Measurements from ENCODE around the gene ARL17B. TPM values are rescaled to one million over a fixed set of nuclear protein-coding genes. Genes with fewer than 3 reads are reported as not detected.
A peak's percentile ranks its signal among the peaks of the same experiment; 100 is the strongest.
"Not testable (repeated sequence)": the region's sequence is repeated elsewhere in the genome, so short reads cannot be mapped to it uniquely, and the experiment has no call there.

The ARL17B gene
- total and polyA plus RNA-seq, 2 of the 4 experiments (the other 2 are of a cell fraction): 4.8 to 6.5 TPM

- POLR2A ChIA-PET (ENCODE audit: unreplicated experiment); dilution Hi-C loops (cut with HindIII; ENCODE audit: low sequenced_read_pairs, unreplicated experiment); H2AK5ac ChIP-seq (ENCODE audit: low read depth, low read length); H3K14ac ChIP-seq (replicated peaks; ENCODE audit: low read depth, low read length); H3K27me3 ChIP-seq (ENCODE audit: control insufficient read depth, insufficient read depth, low read length); H2BK20ac ChIP-seq (ENCODE audit: low read depth, low read length); H2BK120ac ChIP-seq (ENCODE audit: low read depth, low read length); H3K79me1 ChIP-seq (ENCODE audit: low read depth in 1 of 2, low read length in 2 of 2); H2BK15ac ChIP-seq (ENCODE audit: low read depth, low read length); H2AK9ac ChIP-seq (replicated peaks; ENCODE audit: low read depth, low read length, poor library complexity); H3K18ac ChIP-seq (ENCODE audit: low read depth, low read length); H3K4ac ChIP-seq (ENCODE audit: low read depth, low read length); H2AFZ ChIP-seq (replicated peaks; ENCODE audit: low read length, poor library complexity); H4K8ac ChIP-seq (ENCODE audit: low read depth in 2 of 2, low read length in 2 of 2); H3K9me3 ChIP-seq (ENCODE audit: control insufficient read depth, insufficient read depth, low read length); BruUV-seq (replicated peaks); H3K36me3 ChIP-seq (ENCODE audit: control insufficient read depth, insufficient read depth, low read length); H3K9ac ChIP-seq (ENCODE audit: low read depth, low read length); H3K56ac ChIP-seq (ENCODE audit: extremely low read depth, insufficient read depth, low read length); H3K4me3 ChIP-seq (ENCODE audit: insufficient read depth, low read depth, low read length); H4K20me1 ChIP-seq (ENCODE audit: insufficient read depth, low read length); in situ Hi-C loops (cut with MboI; ENCODE audit: low sequenced_read_pairs); H4K5ac ChIP-seq (ENCODE audit: low read depth, low read length); H3K23ac ChIP-seq (ENCODE audit: low read depth, low read length); H4K91ac ChIP-seq (ENCODE audit: insufficient read depth, low read depth, low read length); H3K27ac ChIP-seq (ENCODE audit: insufficient read depth, low read length); H3K9me1 ChIP-seq (ENCODE audit: insufficient read depth, low read length); H3K4me1 ChIP-seq (ENCODE audit: control insufficient read depth, insufficient read depth, low read length): not testable (repeated sequence)
- Histone ChIP-seq H3K4me2 (ENCODE audit: low read depth, low read length) (peak overlapping the region; percentile 89; the same call in 1 of the 2 replicates), H2BK5ac (ENCODE audit: low read depth, low read length, poor library complexity, severe bottlenecking) (peak overlapping the region; percentile 59)
- WGBS, 2 experiments (ENCODE audit: extremely low coverage in 2 of 2, insufficient read length in 1 of 2): 0% methylated on average over 2 of the region's 3 CpGs; no CpG with 5 or more reads in 1 of the 2 experiments
- intact Hi-C loops (cut with micrococcal nuclease): loop anchor here (10.0 kb wide), 1 partner anchor 282 kb away; no protein-coding TSS in a partner anchor
- DNase-seq (peak; percentile 71), ATAC-seq (ENCODE audit: low read depth) (peak; percentile 96)
- TF ChIP-seq CTCF (conservative IDR thresholded peaks at IDR 0.05; ENCODE audit: low read depth, low read length): peak; percentile 55
- TF ChIP-seq RAD21 (IDR thresholded peaks at IDR 0.05; ENCODE audit: low read length): peak; percentile 65
- TF ChIP-seq SMC3 (IDR thresholded peaks at IDR 0.05; ENCODE audit: low read depth, low read length): peak; percentile 60
- peak; percentile 37 for TF ChIP-seq FOS (IDR thresholded peaks at IDR 0.05; ENCODE audit: low read depth, low read length)
- peak; percentile 47; the same call in 1 of the 2 replicates for TF ChIP-seq USF2 (IDR thresholded peaks at IDR 0.05; ENCODE audit: low read depth, low read length)
- CTCF ChIA-PET: interaction anchor here (0.6 to 0.9 kb wide), 8 partner anchors 15 to 285 kb away, joined by 3 to 7 read pairs (median 4); partner anchors contain the start of gene KANSL1
Observed at GRCh38 chr17:46286764-46287221, 74.8 kb downstream of the ARL17B start.

- H3K36me3 ChIP-seq (ENCODE audit: control insufficient read depth, insufficient read depth, low read length); H3K27ac ChIP-seq (ENCODE audit: insufficient read depth, low read length); H3K27me3 ChIP-seq (ENCODE audit: control insufficient read depth, insufficient read depth, low read length); H3K4ac ChIP-seq (ENCODE audit: low read depth, low read length); H3K9me3 ChIP-seq (ENCODE audit: control insufficient read depth, insufficient read depth, low read length); H2AFZ ChIP-seq (replicated peaks; ENCODE audit: low read length, poor library complexity); POLR2A ChIA-PET (ENCODE audit: unreplicated experiment); H4K8ac ChIP-seq (ENCODE audit: low read depth in 2 of 2, low read length in 2 of 2); in situ Hi-C loops (cut with MboI; ENCODE audit: low sequenced_read_pairs); H3K4me1 ChIP-seq (ENCODE audit: control insufficient read depth, insufficient read depth, low read length); H3K14ac ChIP-seq (replicated peaks; ENCODE audit: low read depth, low read length); dilution Hi-C loops (cut with HindIII; ENCODE audit: low sequenced_read_pairs, unreplicated experiment); H4K91ac ChIP-seq (ENCODE audit: insufficient read depth, low read depth, low read length); H3K9me1 ChIP-seq (ENCODE audit: insufficient read depth, low read length); CTCF ChIA-PET; H3K56ac ChIP-seq (ENCODE audit: extremely low read depth, insufficient read depth, low read length); H2BK15ac ChIP-seq (ENCODE audit: low read depth, low read length); H3K18ac ChIP-seq (ENCODE audit: low read depth, low read length); H3K4me2 ChIP-seq (ENCODE audit: low read depth, low read length); BruUV-seq (replicated peaks); H2BK20ac ChIP-seq (ENCODE audit: low read depth, low read length); H2BK120ac ChIP-seq (ENCODE audit: low read depth, low read length); H4K20me1 ChIP-seq (ENCODE audit: insufficient read depth, low read length); H4K5ac ChIP-seq (ENCODE audit: low read depth, low read length); H3K23ac ChIP-seq (ENCODE audit: low read depth, low read length); H2AK9ac ChIP-seq (replicated peaks; ENCODE audit: low read depth, low read length, poor library complexity); H3K79me1 ChIP-seq (ENCODE audit: low read depth in 1 of 2, low read length in 2 of 2); H3K9ac ChIP-seq (ENCODE audit: low read depth, low read length); H3K4me3 ChIP-seq (ENCODE audit: insufficient read depth, low read depth, low read length): not testable (repeated sequence)
- WGBS, 2 experiments (ENCODE audit: extremely low coverage in 2 of 2, insufficient read length in 1 of 2): no CpG with 5 or more reads among the region's 2 CpGs
- intact Hi-C loops (cut with micrococcal nuclease): loop anchor here (10.0 kb wide), 1 partner anchor 281 kb away; no protein-coding TSS in a partner anchor
- H2AK5ac ChIP-seq (ENCODE audit: low read depth, low read length): 0 out of 2 replicates have a peak overlapping the region, but pooled peaks have one; percentile 39
- ATAC-seq (ENCODE audit: low read depth): peak; percentile 63
- peak overlapping the region; percentile 5 for H2BK5ac ChIP-seq (ENCODE audit: low read depth, low read length, poor library complexity, severe bottlenecking)
- peak; percentile 50 for DNase-seq
Observed at GRCh38 chr17:46285500-46285899, 76.1 kb downstream of the ARL17B start.
